Measurements from ENCODE around the gene NTPCR.

GRCh38 chr1:232904131-232904530, 46.3 kb upstream of the NTPCR start:
- TF ChIP-seq CTCF (conservative IDR thresholded peaks at IDR 0.05) (no peak), ZFX (IDR thresholded peaks at IDR 0.05) (no peak)

All from C4-2B (cell line).